T-helper 1 cell (primary cell): ENCODE results near the gene VGLL4.

Experiments used
- DNase-seq, 5 donors: peaks; one replicate each; pipeline ENCODE4 v3.0.0-alpha.2; 2012 to 2020

Gene VGLL4

GRCh38 chr3:11546657-11547302 is 96.9 kb downstream of the VGLL4 start:
- DNase-seq, result no peak

GRCh38 chr3:11545186-11545851 is 98.4 kb downstream of the VGLL4 start:
- no peak for DNase-seq

- DNase-seq, result no peak
Measured at GRCh38 chr3:11544412-11545181, 99.1 kb downstream of the VGLL4 start.

GRCh38 chr3:11543948-11544387 is 99.7 kb downstream of the VGLL4 start:
- DNase-seq, result no peak

GRCh38 chr3:11543141-11543947 is 100.4 kb downstream of the VGLL4 start:
- no peak for DNase-seq

- no peak for DNase-seq
Measured at GRCh38 chr3:11542551-11542950, 101.2 kb downstream of the VGLL4 start.

GRCh38 chr3:11541321-11542303 is 102.1 kb downstream of the VGLL4 start:
- DNase-seq, result no peak

- no peak for DNase-seq
Measured at GRCh38 chr3:11539677-11540076, 104.0 kb downstream of the VGLL4 start.

- no peak for DNase-seq
Measured at GRCh38 chr3:11539218-11539617, 104.5 kb downstream of the VGLL4 start.

- no peak for DNase-seq
Measured at GRCh38 chr3:11538581-11538980, 105.1 kb downstream of the VGLL4 start.

- DNase-seq, result no peak
Measured at GRCh38 chr3:11536936-11537612, 106.6 kb downstream of the VGLL4 start.

- DNase-seq, result no peak
Measured at GRCh38 chr3:11536132-11536935, 107.4 kb downstream of the VGLL4 start.

GRCh38 chr3:11535243-11535960 is 108.3 kb downstream of the VGLL4 start:
- no peak for DNase-seq

GRCh38 chr3:11534793-11535101 is 109.0 kb downstream of the VGLL4 start:
- no peak for DNase-seq

- DNase-seq, result no peak
Measured at GRCh38 chr3:11534011-11534792, 109.5 kb downstream of the VGLL4 start.

GRCh38 chr3:11532931-11533391 is 110.8 kb downstream of the VGLL4 start:
- no peak for DNase-seq

GRCh38 chr3:11530153-11530721 is 113.5 kb downstream of the VGLL4 start:
- no peak for DNase-seq

GRCh38 chr3:11529281-11529680 is 114.4 kb downstream of the VGLL4 start:
- no peak for DNase-seq
